ENCODE data around the gene NOL9. TPM values are rescaled to one million over a fixed set of nuclear protein-coding genes. Genes with fewer than 3 reads are reported as not detected.
"Not testable (repeated sequence)": the region's sequence is repeated elsewhere in the genome, so short reads cannot be mapped to it uniquely, and the experiment has no call there.

The NOL9 gene
- total RNA-seq, 1 donor from 2014 or later: 16.7 TPM

DNA sequence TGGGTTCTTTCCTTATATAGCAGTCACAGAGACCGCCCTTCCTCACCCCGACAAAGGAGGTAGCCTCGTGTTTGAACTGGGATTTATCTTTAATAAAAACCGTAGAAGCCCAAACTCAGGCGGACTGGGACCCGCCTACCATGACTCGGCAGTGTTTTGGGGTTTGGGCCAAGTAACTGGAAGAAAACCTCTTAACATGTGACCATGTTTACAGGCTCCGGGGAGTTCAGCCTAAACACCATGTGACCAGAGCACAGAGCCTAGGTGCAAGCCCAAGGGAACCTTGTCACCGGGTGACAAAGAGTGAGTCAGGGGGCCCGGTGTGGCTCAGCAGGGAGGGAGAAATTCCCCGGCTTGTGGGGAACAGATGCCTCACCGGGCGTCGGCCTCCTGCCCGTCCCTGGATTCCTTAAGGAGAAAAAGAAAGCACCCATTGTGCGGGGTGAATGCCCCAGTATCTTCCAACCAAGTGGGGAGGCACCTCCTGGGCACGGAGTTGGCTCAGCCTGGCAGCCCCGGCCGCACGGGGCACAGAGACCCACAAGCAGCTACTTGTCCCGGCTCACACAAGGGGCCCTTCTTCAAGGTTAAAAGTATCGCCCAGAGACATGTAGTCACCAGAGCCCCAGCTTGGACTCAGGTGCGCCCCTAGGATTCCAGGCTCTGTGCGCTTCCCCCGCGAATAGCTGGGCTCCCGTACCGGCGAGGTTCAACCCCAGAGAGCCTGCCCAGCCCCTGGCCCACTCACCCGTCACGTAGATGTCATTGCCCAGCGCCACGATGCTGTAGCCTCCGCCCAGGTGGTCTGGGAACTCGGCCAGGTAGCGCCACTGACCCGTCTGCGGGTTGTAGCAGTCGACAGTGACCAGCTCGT is 47.0 kb upstream of the NOL9 start:
- peak in 1 of 2 donors; percentile 53 for TF ChIP-seq POLR2A (IDR thresholded peaks at IDR 0.05)
- TF ChIP-seq, protein P1, sequence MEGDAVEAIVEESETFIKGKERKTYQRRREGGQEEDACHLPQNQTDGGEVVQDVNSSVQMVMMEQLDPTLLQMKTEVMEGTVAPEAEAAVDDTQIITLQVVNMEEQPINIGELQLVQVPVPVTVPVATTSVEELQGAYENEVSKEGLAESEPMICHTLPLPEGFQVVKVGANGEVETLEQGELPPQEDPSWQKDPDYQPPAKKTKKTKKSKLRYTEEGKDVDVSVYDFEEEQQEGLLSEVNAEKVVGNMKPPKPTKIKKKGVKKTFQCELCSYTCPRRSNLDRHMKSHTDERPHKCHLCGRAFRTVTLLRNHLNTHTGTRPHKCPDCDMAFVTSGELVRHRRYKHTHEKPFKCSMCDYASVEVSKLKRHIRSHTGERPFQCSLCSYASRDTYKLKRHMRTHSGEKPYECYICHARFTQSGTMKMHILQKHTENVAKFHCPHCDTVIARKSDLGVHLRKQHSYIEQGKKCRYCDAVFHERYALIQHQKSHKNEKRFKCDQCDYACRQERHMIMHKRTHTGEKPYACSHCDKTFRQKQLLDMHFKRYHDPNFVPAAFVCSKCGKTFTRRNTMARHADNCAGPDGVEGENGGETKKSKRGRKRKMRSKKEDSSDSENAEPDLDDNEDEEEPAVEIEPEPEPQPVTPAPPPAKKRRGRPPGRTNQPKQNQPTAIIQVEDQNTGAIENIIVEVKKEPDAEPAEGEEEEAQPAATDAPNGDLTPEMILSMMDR (IDR thresholded peaks at IDR 0.05): no peak
- peak; percentile 92 to 100 for TF ChIP-seq POLR2AphosphoS5 (IDR thresholded peaks at IDR 0.05; ENCODE audit: insufficient read depth in 1 of 2, low read depth in 1 of 2)
- H3K27ac ChIP-seq: peak overlapping the region; percentile 98
- peak; percentile 96 to 99 for DNase-seq (ENCODE audit: extremely low spot score in 2 of 2)
- H3K4me1 ChIP-seq: peaks cover 67% of the 10 kb centered on the region
- no peaks in the 10 kb centered on the region for H3K27me3 ChIP-seq
- intact Hi-C loops (cut with DNase I): loop anchor here (5.0 kb wide), 1 partner anchor 36 kb away; no protein-coding TSS in a partner anchor
- peak overlapping the region; percentile 59 to 74 for H3K4me3 ChIP-seq
- no peaks in the 10 kb centered on the region for H3K9me3 ChIP-seq
- H3K36me3 ChIP-seq: peaks cover 0 to 29% of the 10 kb centered on the region in 2 donors

DNA sequence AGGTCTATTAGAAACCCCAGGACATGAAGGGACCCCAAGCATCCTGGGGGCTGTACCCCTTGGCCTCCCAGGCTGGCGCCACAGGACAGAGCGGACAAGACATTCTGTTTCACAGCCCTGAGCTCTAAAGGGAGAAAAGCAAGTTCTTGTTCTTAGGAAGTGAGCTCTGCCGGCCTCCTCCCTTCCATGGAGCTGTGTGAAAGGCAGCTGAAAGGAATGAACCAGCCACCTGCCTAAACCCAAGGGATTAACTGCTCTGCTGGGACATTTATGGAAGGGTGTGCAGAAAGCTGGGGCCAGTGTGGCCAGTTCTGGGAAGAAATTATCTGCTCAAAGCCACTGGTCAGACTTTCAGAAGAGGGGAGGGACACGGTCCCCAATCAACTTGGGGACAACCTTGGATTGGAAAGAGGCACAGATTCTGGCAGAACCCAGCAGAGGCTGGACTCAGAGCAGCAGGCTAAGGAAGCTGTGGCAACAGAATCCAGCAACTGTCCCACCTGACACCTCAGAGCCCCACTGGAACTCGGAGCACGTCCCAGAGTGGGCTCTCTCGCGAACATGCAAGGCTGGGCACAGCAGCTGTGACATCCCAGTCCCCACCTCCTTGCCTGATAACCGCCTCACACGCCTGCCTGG is 46.2 kb upstream of the NOL9 start:
- Histone ChIP-seq H3K4me1 (peaks cover 72% of the 10 kb centered on the region), H3K36me3 (peaks cover 0 to 36% of the 10 kb centered on the region in 2 donors), H3K4me3 (peak overlapping the region; percentile 59 to 74), H3K9me3 (no peaks in the 10 kb centered on the region), H3K27ac (peak overlapping the region; percentile 98), H3K27me3 (no peaks in the 10 kb centered on the region)
- intact Hi-C loops (cut with DNase I): loop anchor here (5.0 kb wide), 1 partner anchor 37 kb away; no protein-coding TSS in a partner anchor
- no peak for DNase-seq (ENCODE audit: extremely low spot score in 2 of 2)
- TF ChIP-seq POLR2A (IDR thresholded peaks at IDR 0.05) (no peak), POLR2AphosphoS5 (IDR thresholded peaks at IDR 0.05; ENCODE audit: insufficient read depth in 1 of 2, low read depth in 1 of 2) (no peak)
- TF ChIP-seq, protein P1 (IDR thresholded peaks at IDR 0.05): no peak

DNA sequence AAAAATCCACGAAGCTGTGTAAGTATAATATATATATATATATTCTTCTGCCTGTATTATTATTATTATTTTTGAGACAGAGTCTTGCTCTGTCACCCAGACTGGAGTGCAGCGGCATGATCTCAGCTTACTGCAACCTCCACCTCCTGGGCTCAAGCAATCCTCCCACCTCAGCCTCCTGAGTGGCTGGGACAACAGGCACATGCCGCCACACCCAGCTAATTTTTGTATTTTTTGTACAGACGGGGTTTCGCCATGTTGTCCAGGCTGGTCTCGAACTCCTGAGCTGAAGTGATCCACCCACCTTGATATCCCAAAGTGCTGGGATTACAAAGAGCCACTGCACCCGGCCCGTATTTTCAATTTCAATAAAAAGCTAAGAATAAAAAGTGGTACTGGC is 45.7 kb upstream of the NOL9 start:
- Histone ChIP-seq H3K4me3 (peak overlapping the region; percentile 59 to 74), H3K4me1 (peaks cover 72% of the 10 kb centered on the region), H3K36me3 (peaks cover 0 to 42% of the 10 kb centered on the region in 2 donors), H3K27ac (peak overlapping the region; percentile 98)
- intact Hi-C loops (cut with DNase I): loop anchor here (5.0 kb wide), 1 partner anchor 37 kb away; no protein-coding TSS in a partner anchor
- H3K27me3 ChIP-seq; H3K9me3 ChIP-seq; DNase-seq (ENCODE audit: extremely low spot score in 2 of 2): not testable (repeated sequence)

DNA sequence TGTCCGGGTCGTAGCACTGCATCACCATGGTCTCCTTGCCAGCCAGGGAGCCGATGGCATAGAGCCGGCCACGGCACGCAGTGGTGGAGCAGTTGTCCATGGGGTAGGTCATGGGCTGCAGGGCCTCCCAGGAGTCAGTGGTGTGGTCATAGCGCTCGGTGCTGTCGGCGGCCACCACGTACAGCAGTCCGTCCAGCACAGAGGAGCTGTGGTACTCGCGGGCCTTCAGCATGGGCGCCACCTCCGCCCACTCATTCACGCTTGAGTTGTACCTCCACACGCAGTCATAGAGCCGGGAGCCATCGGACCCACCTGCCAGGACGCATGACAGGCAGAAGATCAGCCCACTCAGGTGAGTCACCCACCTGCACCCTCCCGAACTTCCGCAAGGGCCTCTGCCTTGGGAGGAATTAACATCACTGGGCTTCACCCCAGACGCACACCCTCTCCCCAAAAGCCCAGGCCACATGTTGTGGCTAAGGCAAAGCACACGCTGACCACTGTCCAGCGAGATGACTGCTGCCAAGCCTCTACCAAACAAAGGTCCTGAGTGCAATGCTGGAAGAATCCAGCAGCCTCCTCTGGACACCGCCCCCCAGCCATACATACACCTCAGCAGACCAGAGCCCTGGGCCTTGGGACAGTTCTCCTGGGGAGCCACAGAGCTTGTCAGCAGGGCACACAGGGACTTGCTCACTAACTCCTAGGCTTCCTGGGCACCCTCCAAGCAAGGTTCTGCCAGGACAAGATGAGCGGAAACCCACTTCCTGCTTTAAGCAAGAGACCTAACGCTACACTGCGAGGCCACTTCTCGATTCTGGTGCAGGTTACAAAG is 45.0 kb upstream of the NOL9 start:
- H3K36me3 ChIP-seq: peaks cover 0 to 48% of the 10 kb centered on the region in 2 donors
- peak overlapping the region; percentile 59 to 74 for H3K4me3 ChIP-seq
- TF ChIP-seq POLR2A (IDR thresholded peaks at IDR 0.05) (no peak), POLR2AphosphoS5 (IDR thresholded peaks at IDR 0.05; ENCODE audit: insufficient read depth in 1 of 2, low read depth in 1 of 2) (no peak)
- TF ChIP-seq, protein P1 (IDR thresholded peaks at IDR 0.05): no peak
- intact Hi-C loops (cut with DNase I): no loop called here
- no peaks in the 10 kb centered on the region for H3K9me3 ChIP-seq
- peaks cover 67% of the 10 kb centered on the region for H3K4me1 ChIP-seq
- peak overlapping the region; percentile 98 for H3K27ac ChIP-seq
- no peak for DNase-seq (ENCODE audit: extremely low spot score in 2 of 2)
- H3K27me3 ChIP-seq: no peaks in the 10 kb centered on the region

DNA sequence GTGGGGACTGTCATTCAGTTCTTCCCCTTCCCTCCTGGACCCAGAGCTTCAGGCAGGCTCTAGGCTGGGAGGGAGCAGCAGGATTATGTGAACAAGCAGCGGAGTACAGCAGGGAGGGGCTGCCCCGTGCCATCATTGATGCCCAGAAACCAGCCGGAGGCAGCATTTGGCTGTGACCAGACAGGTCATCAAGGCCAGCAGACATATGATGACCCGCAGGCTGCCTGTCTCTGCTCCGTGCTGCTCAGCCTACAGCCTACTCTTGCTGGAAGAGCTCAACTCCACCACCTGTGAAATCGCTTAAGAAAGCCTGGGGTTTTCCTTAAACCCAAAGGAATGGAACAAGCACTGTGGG is 43.4 kb upstream of the NOL9 start:
- Histone ChIP-seq H3K27me3 (no peaks in the 10 kb centered on the region), H3K27ac (peak overlapping the region; percentile 98), H3K4me1 (peaks cover 62% of the 10 kb centered on the region), H3K4me3 (no peak overlapping the region), H3K9me3 (no peaks in the 10 kb centered on the region), H3K36me3 (peaks cover 0 to 64% of the 10 kb centered on the region in 2 donors)
- DNase-seq (ENCODE audit: extremely low spot score in 2 of 2): no peak
- TF ChIP-seq, protein P1 (IDR thresholded peaks at IDR 0.05): no peak
- TF ChIP-seq POLR2A (IDR thresholded peaks at IDR 0.05): no peak
- TF ChIP-seq POLR2AphosphoS5 (IDR thresholded peaks at IDR 0.05; ENCODE audit: insufficient read depth in 1 of 2, low read depth in 1 of 2): no peak
- intact Hi-C loops (cut with DNase I): no loop called here

Data from vagina (tissue), 2 donors.